GM12874 (cell line): ENCODE measurements around the gene NPY2R.

Experiments used
- CTCF ChIP-seq: IDR thresholded peaks from 2 replicates; pipeline ENCODE4 v1.5.1; 2011; ENCODE audit warnings: low read depth, mild to moderate bottlenecking, control low read depth, low read length, moderate library complexity; ENCODE audit not compliant: insufficient read depth

NPY2R gene

DNA sequence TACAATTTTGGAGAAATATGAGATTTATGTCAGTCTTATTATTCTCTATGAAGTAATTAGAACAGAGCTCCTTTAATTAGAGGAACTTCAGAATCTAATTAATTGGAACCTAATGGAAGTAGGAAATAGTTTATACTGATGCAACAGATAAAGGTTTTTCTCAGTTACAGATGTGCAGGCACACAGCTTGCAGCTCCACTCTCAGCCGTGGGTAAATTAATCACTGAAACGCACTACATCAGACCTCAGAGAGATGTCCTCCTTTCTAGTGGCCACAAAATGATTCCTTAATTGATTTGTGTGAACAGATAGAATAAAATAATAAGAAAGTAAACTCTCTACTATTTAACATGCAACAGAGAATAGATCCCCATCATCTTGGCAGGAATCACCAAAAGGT is 21.5 kb upstream of the NPY2R start:
- TF ChIP-seq CTCF, result no peak

- no peak for TF ChIP-seq CTCF
Measured at GRCh38 chr4:155187989-155188388, 20.4 kb upstream of the NPY2R start.

DNA sequence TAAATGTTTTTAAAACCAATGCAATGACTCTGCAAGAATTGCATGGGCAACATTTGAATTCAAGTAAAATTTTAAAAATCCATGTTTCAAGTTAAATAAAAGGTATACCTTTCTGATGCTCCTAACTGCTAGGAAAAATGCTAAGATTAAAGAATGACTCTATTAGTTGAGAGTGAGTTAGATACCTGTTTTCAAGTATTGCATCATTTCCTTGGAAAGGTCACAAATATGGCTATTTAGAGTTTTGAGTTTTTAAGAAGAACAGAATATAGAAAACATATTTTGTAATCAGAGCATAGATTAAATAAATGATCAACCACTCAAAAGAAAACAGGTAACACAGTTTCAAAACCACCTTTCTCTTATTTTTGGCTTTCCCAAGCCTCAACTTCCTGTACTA is 18.3 kb upstream of the NPY2R start:
- TF ChIP-seq CTCF, result no peak

GRCh38 chr4:155197757-155198156 is 10.7 kb upstream of the NPY2R start:
- TF ChIP-seq CTCF, result no peak

- TF ChIP-seq CTCF, result no peak
Measured at GRCh38 chr4:155207534-155208257, 740 bp upstream of the NPY2R start.

- no peak for TF ChIP-seq CTCF
Measured at GRCh38 chr4:155220025-155220424, 11.6 kb downstream of the NPY2R start.

GRCh38 chr4:155227131-155227530 is 18.7 kb downstream of the NPY2R start:
- TF ChIP-seq CTCF, result no peak
